H1 (cell line): ENCODE data around the gene SYNRG. TPM values are rescaled to one million over a fixed set of nuclear protein-coding genes. Genes with fewer than 3 reads are reported as not detected.
A peak's percentile ranks its signal among the peaks of the same experiment; 100 is the strongest.

ENCODE experiments used
- BCL11A ChIP-seq, 2 experiments: IDR thresholded peaks; one replicate each; pipeline ENCODE4 v1.6.1; 2011; ENCODE audit warnings: low read depth in 2 of 2, low read length in 2 of 2, mild to moderate bottlenecking in 2 of 2
- CBX5 ChIP-seq: fragments of 300-800, 300-1000 bp; sonication (generic); IDR thresholded peaks from 2 replicates; pipeline ENCODE4 v1.7.1; 2016; ENCODE audit warnings: antibody characterized with exemption, low read length, low read depth
- CBX8 ChIP-seq: fragments of 300-800, 300-1000 bp; sonication (generic); IDR thresholded peaks from 2 replicates; pipeline ENCODE4 v1.7.1; 2016; ENCODE audit warnings: low read depth, low read length, borderline replicate concordance
- CHD2 ChIP-seq: IDR thresholded peaks from 2 replicates; pipeline ENCODE4 v1.6.1; 2012; ENCODE audit warnings: low read length, improper control_type of control experiment
- CREB1 ChIP-seq: IDR thresholded peaks from 2 replicates; pipeline ENCODE4 v1.6.1; 2012; ENCODE audit warnings: inconsistent platforms
- GTF2F1 ChIP-seq: IDR thresholded peaks from 2 replicates; pipeline ENCODE4 v1.6.1; 2012; ENCODE audit warnings: low read depth, low read length, improper control_type of control experiment, borderline replicate concordance
- HDAC6 ChIP-seq: IDR thresholded peaks from one replicate; pipeline ENCODE4 v1.7.1; 2012; ENCODE audit warnings: low read depth, mild to moderate bottlenecking, inconsistent platforms, low read length, moderate library complexity
- KDM5A ChIP-seq: fragments of 200-600 bp; IDR thresholded peaks from 2 replicates; pipeline ENCODE4 v1.7.1; 2012; ENCODE audit warnings: mild to moderate bottlenecking, low read length, inconsistent platforms, mixed read lengths
- POLR2A ChIP-seq, 2 experiments: IDR thresholded peaks; 1 replicate in 1 of 2; 2 replicates in 1 of 2; pipeline ENCODE4 v1.6.1; 2011; ENCODE audit warnings: low read depth in 2 of 2, low read length in 2 of 2, mild to moderate bottlenecking in 2 of 2; ENCODE audit errors: control extremely low read depth in 1 of 2
- RNF2 ChIP-seq: fragments of 200-900, 300-1000 bp; sonication (generic); IDR thresholded peaks from 2 replicates; pipeline ENCODE4 v1.7.1; 2016; ENCODE audit warnings: borderline replicate concordance, low read depth, mild to moderate bottlenecking, antibody characterized with exemption, low read length; ENCODE audit not compliant: poor library complexity, severe bottlenecking; ENCODE audit errors: missing control alignments
- SAP30 ChIP-seq: fragments of 300-600 bp; sonication (generic); IDR thresholded peaks from 2 replicates; pipeline ENCODE4 v1.7.1; 2012; ENCODE audit warnings: low read length, moderate library complexity, mild to moderate bottlenecking, inconsistent platforms; ENCODE audit not compliant: insufficient read depth, insufficient replicate concordance
- SIX5 ChIP-seq: IDR thresholded peaks from 2 replicates; pipeline ENCODE4 v1.6.1; 2011; ENCODE audit warnings: mild to moderate bottlenecking, low read depth, low read length
- SP2 ChIP-seq: IDR thresholded peaks from 2 replicates; pipeline ENCODE4 v1.6.1; 2012; ENCODE audit warnings: mild to moderate bottlenecking, low read length, inconsistent platforms
- TAF7 ChIP-seq: optimal IDR thresholded peaks from 2 replicates; pipeline ENCODE3; 2011; ENCODE audit warnings: low read depth, mild to moderate bottlenecking, inconsistent platforms, low read length, moderate library complexity, borderline replicate concordance
- YY1 ChIP-seq: IDR thresholded peaks from 2 replicates; pipeline ENCODE4 v1.6.1; 2011; ENCODE audit warnings: low read depth, mild to moderate bottlenecking, low read length
- polyA plus RNA-seq, 7 experiments: library from polyadenylated mRNA; depleted of rRNA in 3 of 7; stranded (reverse) in 5 of 7; unstranded in 2 of 7; fragments of >200 nt in 5 of 7; fragments of 200-250 nt in 2 of 7; gene quantifications; 1 replicate in 5 of 7; 2 replicates in 1 of 7; 4 replicates in 1 of 7; pipeline versions ENCODE4 v1.2.1 to v1.2.3, GENCODE V29; 2011 to 2013; ENCODE audit warnings: missing spikeins in 2 of 7, mixed read lengths in 2 of 7
- total RNA-seq: library from RNA; stranded (reverse); fragmentation: NEBNext Ultra II Directional; extraction: Animal tissue kit (Norgen Biotek cat#: 25700); gene quantifications from 2 replicates; pipeline ENCODE4 v1.2.1, GENCODE V29; 2021
- TF ChIP-seq, protein P1 (sequence below), 3 experiments: IDR thresholded peaks; 1 replicate in 2 of 3; 2 replicates in 1 of 3; pipeline versions ENCODE4 v1.5.1 to v1.6.1; 2011; ENCODE audit warnings: low read length in 3 of 3, mild to moderate bottlenecking in 3 of 3, inconsistent platforms in 2 of 3, low read depth in 1 of 3, moderate library complexity in 1 of 3; ENCODE audit not compliant: insufficient read depth in 1 of 3; ENCODE audit errors: control extremely low read depth in 1 of 3
- TF ChIP-seq, protein P2 (sequence below): IDR thresholded peaks from 2 replicates; pipeline ENCODE4 v1.6.1; 2011; ENCODE audit warnings: low read length, improper control_type of control experiment
- TF ChIP-seq, protein P3 (sequence below): IDR thresholded peaks from 2 replicates; pipeline ENCODE4 v1.6.1; 2011; ENCODE audit warnings: low read depth, mild to moderate bottlenecking, low read length; ENCODE audit not compliant: insufficient read depth

The SYNRG gene
- total and polyA plus RNA-seq, 2 of the 8 experiments (the other 6 are each of a cell fraction or from before 2014, with no cell fraction given): 7.7 to 31.7 TPM

DNA sequence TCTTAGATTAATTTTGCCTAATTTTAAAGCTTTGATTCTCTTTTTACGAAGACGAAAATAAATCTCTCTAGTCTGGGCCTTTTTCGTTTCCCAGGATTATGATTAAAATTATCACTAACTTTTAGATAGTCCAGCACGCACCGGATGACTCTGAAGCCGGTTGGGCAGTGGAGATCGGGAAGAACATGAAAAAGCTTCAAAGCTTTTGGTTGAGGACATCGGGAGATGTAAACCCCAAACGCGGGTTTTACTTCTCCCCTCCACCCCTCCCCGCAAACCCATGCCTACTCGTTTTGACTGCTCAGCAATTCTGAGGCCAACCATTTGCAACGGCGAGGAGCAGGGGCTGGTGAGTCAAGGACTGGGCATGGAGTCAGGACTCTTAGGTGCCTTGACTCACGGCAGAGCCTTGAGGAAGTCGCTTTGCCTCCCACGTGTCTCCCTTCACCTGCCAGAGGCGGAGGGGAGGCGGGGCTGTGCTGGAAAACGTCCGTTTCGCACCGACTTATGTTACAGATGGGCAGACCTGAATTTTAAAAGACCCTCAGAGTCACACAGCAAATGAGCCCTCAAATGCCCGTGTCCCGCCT lies 120.5 kb downstream of the SYNRG start (continued):
- TF ChIP-seq GTF2F1: no peak
- no peak for TF ChIP-seq RNF2
- no peak; a peak in 1 of 3 replicates for TF ChIP-seq POLR2A (IDR thresholded peaks at IDR 0.05; ENCODE audit: control extremely low read depth in 1 of 2, low read depth in 2 of 2, low read length in 2 of 2)
- TF ChIP-seq, protein P1, sequence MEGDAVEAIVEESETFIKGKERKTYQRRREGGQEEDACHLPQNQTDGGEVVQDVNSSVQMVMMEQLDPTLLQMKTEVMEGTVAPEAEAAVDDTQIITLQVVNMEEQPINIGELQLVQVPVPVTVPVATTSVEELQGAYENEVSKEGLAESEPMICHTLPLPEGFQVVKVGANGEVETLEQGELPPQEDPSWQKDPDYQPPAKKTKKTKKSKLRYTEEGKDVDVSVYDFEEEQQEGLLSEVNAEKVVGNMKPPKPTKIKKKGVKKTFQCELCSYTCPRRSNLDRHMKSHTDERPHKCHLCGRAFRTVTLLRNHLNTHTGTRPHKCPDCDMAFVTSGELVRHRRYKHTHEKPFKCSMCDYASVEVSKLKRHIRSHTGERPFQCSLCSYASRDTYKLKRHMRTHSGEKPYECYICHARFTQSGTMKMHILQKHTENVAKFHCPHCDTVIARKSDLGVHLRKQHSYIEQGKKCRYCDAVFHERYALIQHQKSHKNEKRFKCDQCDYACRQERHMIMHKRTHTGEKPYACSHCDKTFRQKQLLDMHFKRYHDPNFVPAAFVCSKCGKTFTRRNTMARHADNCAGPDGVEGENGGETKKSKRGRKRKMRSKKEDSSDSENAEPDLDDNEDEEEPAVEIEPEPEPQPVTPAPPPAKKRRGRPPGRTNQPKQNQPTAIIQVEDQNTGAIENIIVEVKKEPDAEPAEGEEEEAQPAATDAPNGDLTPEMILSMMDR (IDR thresholded peaks at IDR 0.05; ENCODE audit: control extremely low read depth in 1 of 3, insufficient read depth in 1 of 3, low read depth in 1 of 3, low read length in 3 of 3): no peak
- no peak for TF ChIP-seq CBX5
- no peak for TF ChIP-seq CREB1
- no peak for TF ChIP-seq KDM5A
- TF ChIP-seq CBX8: no peak
- peak; percentile 85 for TF ChIP-seq SAP30
- 0 out of 2 replicates have a peak, but pooled peaks have one; percentile 24 for TF ChIP-seq YY1
- no peak for TF ChIP-seq SIX5
- TF ChIP-seq HDAC6: no peak
- TF ChIP-seq TAF7: no peak
- TF ChIP-seq CHD2: no peak
- TF ChIP-seq BCL11A (IDR thresholded peaks at IDR 0.05; ENCODE audit: low read depth in 2 of 2, low read length in 2 of 2): no peak
- TF ChIP-seq, protein P2, sequence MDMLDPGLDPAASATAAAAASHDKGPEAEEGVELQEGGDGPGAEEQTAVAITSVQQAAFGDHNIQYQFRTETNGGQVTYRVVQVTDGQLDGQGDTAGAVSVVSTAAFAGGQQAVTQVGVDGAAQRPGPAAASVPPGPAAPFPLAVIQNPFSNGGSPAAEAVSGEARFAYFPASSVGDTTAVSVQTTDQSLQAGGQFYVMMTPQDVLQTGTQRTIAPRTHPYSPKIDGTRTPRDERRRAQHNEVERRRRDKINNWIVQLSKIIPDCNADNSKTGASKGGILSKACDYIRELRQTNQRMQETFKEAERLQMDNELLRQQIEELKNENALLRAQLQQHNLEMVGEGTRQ: peak; percentile 41; the same call in 1 of the 2 replicates
- no peak for TF ChIP-seq SP2
- TF ChIP-seq, protein P3, sequence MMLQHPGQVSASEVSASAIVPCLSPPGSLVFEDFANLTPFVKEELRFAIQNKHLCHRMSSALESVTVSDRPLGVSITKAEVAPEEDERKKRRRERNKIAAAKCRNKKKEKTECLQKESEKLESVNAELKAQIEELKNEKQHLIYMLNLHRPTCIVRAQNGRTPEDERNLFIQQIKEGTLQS: no peak
